Endothelial cell of umbilical vein (primary cell): Measurements from ENCODE around the gene ST6GALNAC6. TPM values are rescaled to one million over a fixed set of nuclear protein-coding genes. Genes with fewer than 3 reads are reported as not detected.

Source experiments
- BruUV-seq: library from RNA; stranded (reverse); fragments of 400-500 nt; replicated peaks from 2 replicates; lab custom pipeline; 2021; lab: Mats Ljungman, UMichigan
- CTCF ChIA-PET: fragments of 300-600, 350-600 bp; sonication (Branson Sonifier 250); formaldehyde crosslinking; loops from one replicate; lab custom pipeline; 2021; ENCODE audit warnings: antibody characterized with exemption, inconsistent platforms; lab: Charles Lee
- POLR2A ChIA-PET: fragments of 300-600, 350-600 bp; sonication (Branson Sonifier 250); formaldehyde crosslinking; loops from one replicate; lab custom pipeline; 2021; ENCODE audit warnings: antibody characterized with exemption, inconsistent platforms; lab: Charles Lee
- DNase-seq: peaks from one replicate; pipeline ENCODE4 v3.0.0-alpha.2; 2011; ENCODE audit warnings: low read depth, low spot score
- FAIRE-seq: peaks from 2 replicates; lab custom pipeline; 2011; peaks lifted over from hg19 to GRCh38; lab: Jason Lieb, UNC
- H2AFZ ChIP-seq: 2 replicates; pipeline ENCODE4 v1.6.0; 2012; ENCODE audit warnings: low read depth, low read length, control low read depth, inconsistent platforms
- H3K27ac ChIP-seq: 2 replicates; pipeline ENCODE4 v1.5.1; 2011; ENCODE audit warnings: low read depth, mild to moderate bottlenecking, control low read depth, low read length, moderate library complexity; ENCODE audit not compliant: insufficient read depth
- H3K27me3 ChIP-seq, 2 experiments: 2 replicates each; pipeline versions ENCODE4 v1.6.0 to v1.6.1; 2011; ENCODE audit warnings: low read length in 2 of 2, mixed read lengths in 1 of 2; ENCODE audit not compliant: control insufficient read depth in 2 of 2, insufficient read depth in 2 of 2
- H3K36me3 ChIP-seq, 2 experiments: 2 replicates in 1 of 2; 3 replicates in 1 of 2; pipeline ENCODE4 v1.5.1; 2011; ENCODE audit warnings: low read length in 2 of 2, mild to moderate bottlenecking in 1 of 2, moderate library complexity in 1 of 2; ENCODE audit not compliant: control insufficient read depth in 2 of 2, insufficient read depth in 2 of 2; ENCODE audit errors: extremely low read depth in 1 of 2
- H3K4me1 ChIP-seq: 3 replicates; pipeline ENCODE4 v1.5.1; 2011; ENCODE audit warnings: mild to moderate bottlenecking, low read length; ENCODE audit not compliant: control insufficient read depth, insufficient read depth; ENCODE audit errors: extremely low read depth
- H3K4me2 ChIP-seq: 2 replicates; pipeline ENCODE4 v1.6.1; 2011; ENCODE audit warnings: low read length, control low read depth, mixed read lengths; ENCODE audit not compliant: insufficient read depth
- H3K4me3 ChIP-seq, 3 experiments: fragments of 200-600 bp in 1 of 3; sonication (generic), shearing (Covaris generic) in 1 of 3; replicated peaks in 1 of 3; 2 replicates each; pipeline ENCODE4 v1.5.1; 2011 to 2016; ENCODE audit warnings: control low read depth in 3 of 3, low read length in 3 of 3, mild to moderate bottlenecking in 2 of 3, inconsistent platforms in 1 of 3, low read depth in 1 of 3, moderate library complexity in 1 of 3; ENCODE audit not compliant: insufficient read depth in 1 of 3
- H3K79me2 ChIP-seq: 2 replicates; pipeline ENCODE4 v1.6.0; 2012; ENCODE audit warnings: low read length, inconsistent platforms; ENCODE audit not compliant: control insufficient read depth, insufficient read depth
- H3K9ac ChIP-seq: replicated peaks from 2 replicates; pipeline ENCODE3; 2011; ENCODE audit warnings: low read length, control low read depth; ENCODE audit not compliant: insufficient read depth; ENCODE audit errors: extremely low read depth
- H3K9me1 ChIP-seq: replicated peaks from 3 replicates; pipeline ENCODE4 v1.6.0; 2011; ENCODE audit warnings: mild to moderate bottlenecking, low read length; ENCODE audit not compliant: control insufficient read depth, insufficient read depth; ENCODE audit errors: extremely low read depth
- H3K9me3 ChIP-seq: replicated peaks from 2 replicates; pipeline ENCODE4 v1.5.1; 2012; ENCODE audit warnings: low read length, inconsistent platforms; ENCODE audit not compliant: control insufficient read depth, insufficient read depth
- H4K20me1 ChIP-seq: replicated peaks from 2 replicates; pipeline ENCODE3; 2011; ENCODE audit warnings: mild to moderate bottlenecking, low read length; ENCODE audit not compliant: control insufficient read depth, insufficient read depth; ENCODE audit errors: extremely low read depth
- CTCF ChIP-seq, 2 donors: IDR thresholded peaks; 1 replicate in 1 of 2; 2 replicates in 1 of 2; pipeline ENCODE4 v1.5.1; 2011; ENCODE audit warnings: low read length in 2 of 2, mild to moderate bottlenecking in 2 of 2, moderate library complexity in 2 of 2, control low read depth in 1 of 2, inconsistent platforms in 1 of 2, low read depth in 1 of 2; ENCODE audit not compliant: insufficient read depth in 1 of 2; ENCODE audit errors: extremely low read depth in 1 of 2
- EZH2 ChIP-seq: IDR thresholded peaks from 2 replicates; pipeline ENCODE4 v1.6.1; 2012; ENCODE audit warnings: borderline replicate concordance, low read depth, mild to moderate bottlenecking, moderate library complexity, low read length, inconsistent platforms; ENCODE audit not compliant: severe bottlenecking
- FOS ChIP-seq: IDR thresholded peaks from 2 replicates; pipeline ENCODE4 v1.6.1; 2011; ENCODE audit warnings: mild to moderate bottlenecking, low read length, moderate library complexity, borderline replicate concordance; ENCODE audit not compliant: insufficient read depth
- GATA2 ChIP-seq: IDR thresholded peaks from 2 replicates; pipeline ENCODE4 v1.7.0; 2011; ENCODE audit warnings: low read depth, mild to moderate bottlenecking, moderate library complexity, mixed read lengths, low read length; ENCODE audit not compliant: insufficient read length, insufficient read depth
- JUN ChIP-seq: IDR thresholded peaks from 2 replicates; pipeline ENCODE4 v1.6.1; 2011; ENCODE audit warnings: borderline replicate concordance, low read depth; ENCODE audit not compliant: insufficient read length, insufficient read depth
- MYC ChIP-seq: IDR thresholded peaks from one replicate; pipeline ENCODE4 v1.6.1; 2011; ENCODE audit warnings: mild to moderate bottlenecking, low read depth, low read length
- POLR2A ChIP-seq: IDR thresholded peaks from 2 replicates; pipeline ENCODE4 v1.6.1; 2012; ENCODE audit warnings: low read depth, mild to moderate bottlenecking, control low read depth, low read length
- POLR2AphosphoS5 ChIP-seq: IDR thresholded peaks from 2 replicates; pipeline ENCODE4 v1.6.1; 2012; ENCODE audit warnings: low read depth, mild to moderate bottlenecking, control low read depth, low read length, moderate library complexity; ENCODE audit not compliant: insufficient read depth
- dilution Hi-C: fragments of 300-500 bp; cut with MboI; formaldehyde crosslinking; loops from one replicate; pipeline ENCODE4 v1.15.0; 2019; ENCODE audit warnings: low sequenced_read_pairs; ENCODE audit not compliant: extremely low pct_ligation_motif_present
- intact Hi-C: fragments of 100-400 bp; cut with micrococcal nuclease; formaldehyde crosslinking; loops from one replicate; pipeline ENCODE4 v1.10.0; 2022
- polyA plus RNA-seq, 4 experiments: library from polyadenylated mRNA; depleted of rRNA in 3 of 4; stranded (reverse) in 3 of 4; unstranded in 1 of 4; fragments of >200 nt; gene quantifications; 2 replicates each; pipeline versions ENCODE4 v1.2.1 to v1.2.3, GENCODE V29; 2011 to 2012; ENCODE audit warnings: missing spikeins in 1 of 4
- total RNA-seq: library from RNA; stranded (reverse); gene quantifications from 2 replicates; pipeline ENCODE4 v1.2.3, GENCODE V29; 2021
- TF ChIP-seq, protein P1 (sequence below): IDR thresholded peaks from 2 replicates; pipeline ENCODE4 v1.6.1; 2011; ENCODE audit not compliant: insufficient read depth, insufficient read length

The ST6GALNAC6 gene
- total and polyA plus RNA-seq, 2 donors (not counting 3 experiments of a cell fraction or from before 2014, with no cell fraction given), result 43.0 to 78.9 TPM

DNA sequence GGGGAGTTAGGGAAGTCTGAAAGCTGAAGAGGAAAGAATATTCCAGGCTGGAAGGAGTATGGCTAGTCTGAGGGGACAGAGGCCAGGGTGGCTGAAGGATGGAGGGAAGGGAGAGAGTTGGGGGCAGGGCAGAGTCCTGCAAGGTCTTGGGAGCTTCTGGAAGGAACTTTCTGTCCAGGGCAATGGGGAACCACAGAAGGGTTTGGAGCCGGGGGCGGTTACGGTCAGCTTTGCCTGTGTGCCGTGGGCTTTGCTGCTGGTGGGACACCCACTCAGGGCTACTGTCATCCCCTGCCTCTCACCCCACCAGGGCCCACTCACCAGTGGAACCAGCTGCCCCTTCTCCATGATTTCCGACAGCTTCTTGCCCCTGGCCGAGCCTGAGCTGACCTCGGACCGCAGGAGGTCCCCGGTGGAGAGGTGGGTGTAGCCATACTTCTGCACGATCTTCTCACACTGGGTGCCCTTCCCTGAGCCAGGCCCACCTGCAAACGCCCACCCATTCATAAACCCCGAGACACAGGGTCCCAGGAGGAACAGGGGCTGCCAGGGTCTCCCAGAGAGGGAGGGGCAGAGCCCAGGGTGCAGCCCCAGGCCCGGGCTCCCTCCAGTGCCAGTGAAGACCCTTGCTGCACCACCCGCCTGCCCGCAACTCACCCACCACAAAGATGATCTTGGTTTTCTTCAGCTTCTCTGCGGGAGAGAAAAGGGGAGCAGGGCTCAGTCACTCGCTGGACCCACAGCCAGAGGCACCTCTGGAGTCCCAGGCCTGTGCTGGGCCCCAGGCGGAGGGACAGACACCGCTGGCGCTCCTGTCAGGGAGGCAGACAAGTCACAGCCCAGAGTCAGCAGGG lies 26.8 kb downstream of the ST6GALNAC6 start:
- Histone ChIP-seq H4K20me1 (no peaks in the 10 kb centered on the region), H3K4me3 (no peak overlapping the region), H3K4me2 (no peak overlapping the region), H3K4me1 (peaks cover 21% of the 10 kb centered on the region), H3K9ac (no peak overlapping the region), H3K27me3 (no peaks in the 10 kb centered on the region), H3K9me1 (no peaks in the 10 kb centered on the region), H2AFZ (no peak overlapping the region), H3K79me2 (peaks cover 18% of the 10 kb centered on the region), H3K36me3 (peaks cover 0 to 20% of the 10 kb centered on the region in 2 experiments), H3K27ac (no peak overlapping the region), H3K9me3 (no peaks in the 10 kb centered on the region)
- dilution Hi-C loops, result no loop called here
- ChIA-PET CTCF (interaction anchor here (0.6 to 1.0 kb wide), 2 partner anchors 49 to 390 kb away, joined by 3 read pairs; no protein-coding TSS in a partner anchor), POLR2A (no interaction called here)
- DNase-seq (no peak), FAIRE-seq (no peak)
- intact Hi-C loops, result no loop called here
- no TSS peak for BruUV-seq
- TF ChIP-seq POLR2AphosphoS5 (no peak), JUN (no peak), FOS (no peak), GATA2 (no peak), MYC (no peak), POLR2A (no peak), CTCF (IDR thresholded peaks at IDR 0.05; ENCODE audit: extremely low read depth in 1 of 2, insufficient read depth in 1 of 2, low read depth in 1 of 2, low read length in 2 of 2) (no peak), EZH2 (no peak)
- TF ChIP-seq, protein P1, sequence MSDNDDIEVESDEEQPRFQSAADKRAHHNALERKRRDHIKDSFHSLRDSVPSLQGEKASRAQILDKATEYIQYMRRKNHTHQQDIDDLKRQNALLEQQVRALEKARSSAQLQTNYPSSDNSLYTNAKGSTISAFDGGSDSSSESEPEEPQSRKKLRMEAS, result no peak
